ENCODE measurements around the gene ZCCHC2.

ZCCHC2 gene

DNA sequence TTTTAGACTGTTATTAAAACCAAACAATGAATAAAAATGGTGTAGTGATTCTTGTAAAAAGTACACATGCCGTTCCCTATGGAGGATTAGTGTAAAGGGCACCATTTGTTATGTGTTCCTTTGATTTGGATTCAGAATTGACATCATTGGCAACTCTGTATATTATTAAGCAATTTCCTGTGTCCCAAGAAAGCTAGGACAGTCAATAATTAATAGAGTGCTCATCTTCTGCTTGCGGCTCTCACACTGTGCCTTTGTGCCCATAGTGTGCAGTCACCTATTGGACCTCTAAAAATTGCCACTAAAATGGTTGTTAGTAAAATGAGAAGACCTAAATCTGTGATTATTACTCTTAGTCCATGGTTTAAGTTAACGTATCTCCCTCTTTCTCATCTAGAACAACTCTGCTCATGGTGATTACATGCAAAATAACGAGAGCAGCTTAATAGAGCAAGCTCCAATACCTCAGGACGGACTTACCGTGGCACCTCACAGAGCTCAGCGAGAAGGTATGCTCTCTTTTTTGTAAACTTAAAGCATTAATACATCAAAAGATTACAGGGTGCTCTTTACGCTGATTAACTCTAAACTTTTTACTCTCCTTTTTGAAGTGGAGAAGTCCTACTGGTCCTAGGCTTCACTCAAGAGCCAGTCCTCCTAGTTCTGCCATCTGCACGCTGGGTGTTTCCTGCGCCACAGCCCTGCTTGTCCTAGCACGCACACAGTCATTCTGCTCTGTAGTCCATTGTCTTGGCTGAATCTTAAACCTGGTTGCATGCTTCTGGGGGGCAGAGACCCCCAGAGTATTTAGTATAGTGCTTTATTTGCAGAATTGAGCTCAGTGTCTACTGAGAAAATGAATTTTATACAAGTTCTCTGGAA lies 16.7 kb downstream of the ZCCHC2 start:
- no peak for DNase-seq

DNA sequence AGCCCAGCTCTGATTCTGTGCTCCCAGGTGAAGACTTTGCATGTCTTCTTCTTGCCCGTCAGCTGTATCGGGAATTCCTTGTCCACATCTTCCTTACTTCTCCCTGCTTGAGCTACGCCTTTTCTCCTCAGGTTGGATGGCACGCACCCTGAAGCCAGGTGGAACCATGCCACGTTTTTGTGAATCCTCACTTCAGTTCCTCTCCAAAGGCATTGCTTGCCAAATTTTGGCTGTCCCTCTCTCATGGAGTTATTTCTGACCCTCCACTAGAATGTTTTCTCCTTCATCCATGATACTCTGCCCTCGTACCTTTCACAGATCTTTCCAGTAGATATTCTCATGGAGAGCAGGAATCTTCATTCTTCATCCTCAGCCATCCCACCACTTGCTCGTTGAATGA lies 20.2 kb downstream of the ZCCHC2 start:
- no peak for DNase-seq

- DNase-seq: no peak
These were observed 22.3 kb downstream of the ZCCHC2 start for GRCh38 chr18:62545098-62545497.

GRCh38 chr18:62549755-62550154 lies 26.9 kb downstream of the ZCCHC2 start:
- DNase-seq: no peak

- no peak for DNase-seq
These were observed 27.9 kb downstream of the ZCCHC2 start for GRCh38 chr18:62550746-62551145.

DNA sequence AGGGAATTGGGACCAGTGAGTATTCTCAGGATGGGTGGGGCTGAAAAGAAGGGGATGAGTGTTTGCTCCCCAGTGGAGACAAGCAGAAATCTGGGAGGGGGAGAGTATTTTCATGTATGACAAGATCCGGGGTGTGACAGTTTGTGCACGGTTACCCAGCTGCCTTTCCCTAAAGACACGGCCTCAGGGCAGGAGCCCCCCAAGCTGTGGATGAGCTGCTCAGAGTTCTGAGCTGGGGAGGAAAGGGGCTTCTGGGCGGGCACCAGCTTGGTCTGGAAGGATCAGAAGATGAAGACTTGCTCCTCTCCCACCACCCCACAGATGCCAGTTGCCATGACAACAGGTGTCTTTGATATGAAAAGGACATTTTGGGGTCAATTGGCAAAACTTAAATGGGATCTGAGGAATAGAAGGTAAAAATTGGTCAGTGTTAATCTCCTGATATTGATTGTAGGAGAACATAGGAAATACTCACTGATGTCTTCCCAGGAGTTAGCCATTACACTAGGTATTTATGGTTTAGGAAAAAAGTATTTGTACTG lies 29.2 kb downstream of the ZCCHC2 start:
- no peak for DNase-seq

GRCh38 chr18:62554061-62554815 lies 31.4 kb downstream of the ZCCHC2 start:
- DNase-seq: no peak

GRCh38 chr18:62555135-62555534 lies 32.3 kb downstream of the ZCCHC2 start:
- no peak for DNase-seq

GRCh38 chr18:62556397-62556796 lies 33.6 kb downstream of the ZCCHC2 start:
- no peak for DNase-seq

DNA sequence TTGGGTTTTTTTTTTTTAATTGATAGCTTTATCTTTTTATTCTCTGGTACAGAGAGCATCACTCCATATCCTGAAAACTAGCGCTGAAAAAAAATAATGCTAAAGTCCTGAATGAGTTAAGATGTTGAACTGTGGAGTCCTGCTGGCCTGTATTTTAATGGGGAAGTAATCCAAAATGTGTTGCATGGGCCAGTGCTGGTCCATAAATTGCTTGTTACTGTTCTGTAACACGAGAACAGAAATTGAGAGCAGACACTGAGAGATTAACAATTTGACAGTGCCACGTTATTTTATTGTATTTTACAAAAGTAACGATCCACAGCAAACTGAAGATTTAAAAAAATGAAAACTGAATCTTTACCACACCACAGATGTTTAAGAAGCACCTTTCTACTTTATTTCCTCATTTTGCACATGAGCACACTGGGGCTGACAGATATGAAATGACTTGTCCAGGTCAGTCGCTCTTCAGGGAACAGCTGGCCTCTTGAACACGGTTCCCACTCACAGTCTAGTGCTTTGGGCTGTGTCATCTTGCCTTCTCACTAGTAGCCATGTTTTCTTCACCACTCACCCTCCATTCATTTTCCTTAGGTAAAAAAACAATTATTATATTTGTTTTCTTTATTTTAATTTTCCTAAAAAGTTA lies 35.3 kb downstream of the ZCCHC2 start:
- DNase-seq: no peak

DNA sequence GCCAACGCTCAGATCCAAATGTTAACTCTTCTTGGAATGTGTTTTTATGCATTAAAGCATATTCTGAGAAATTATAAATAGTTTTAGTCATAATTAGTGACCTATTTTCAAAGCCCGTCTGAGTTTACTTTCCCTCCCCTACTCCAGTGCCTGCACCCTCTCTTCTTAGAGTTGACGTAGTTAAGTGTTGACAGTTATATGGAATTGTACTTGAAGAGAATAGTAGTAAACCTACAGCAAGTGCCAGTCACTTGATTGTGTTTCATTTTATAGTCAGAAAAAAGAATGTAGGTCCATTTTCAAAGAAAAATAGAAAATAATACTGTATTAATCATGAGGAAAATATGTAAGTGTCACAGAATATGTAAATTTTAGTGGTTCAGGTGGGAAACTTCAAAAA lies 41.2 kb downstream of the ZCCHC2 start:
- DNase-seq: no peak

DNA sequence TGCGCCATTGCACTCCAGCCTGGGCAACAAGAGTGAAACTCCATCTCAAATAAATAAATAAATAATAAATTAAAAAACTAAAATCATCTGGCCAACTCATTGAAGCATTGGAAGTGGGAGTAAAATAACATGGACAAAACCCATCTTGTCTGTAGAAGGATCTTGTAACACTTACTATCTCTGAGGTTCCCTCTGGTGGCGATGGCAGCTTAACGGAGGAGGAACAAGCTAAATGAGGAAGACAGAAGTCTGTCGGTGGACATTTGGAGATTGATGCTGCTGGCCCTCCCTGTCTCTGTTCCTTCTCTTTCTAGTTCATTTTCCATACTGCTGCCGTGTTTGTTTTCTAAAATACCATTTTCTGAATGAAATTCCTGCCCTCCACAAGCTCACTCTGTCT lies 43.4 kb downstream of the ZCCHC2 start:
- DNase-seq: no peak

GRCh38 chr18:62566818-62567217 lies 44.0 kb downstream of the ZCCHC2 start:
- DNase-seq: no peak

- DNase-seq: no peak
These were observed 46.3 kb downstream of the ZCCHC2 start for GRCh38 chr18:62569081-62569655.

- DNase-seq: no peak
These were observed 48.2 kb downstream of the ZCCHC2 start for GRCh38 chr18:62571037-62571436.

DNA sequence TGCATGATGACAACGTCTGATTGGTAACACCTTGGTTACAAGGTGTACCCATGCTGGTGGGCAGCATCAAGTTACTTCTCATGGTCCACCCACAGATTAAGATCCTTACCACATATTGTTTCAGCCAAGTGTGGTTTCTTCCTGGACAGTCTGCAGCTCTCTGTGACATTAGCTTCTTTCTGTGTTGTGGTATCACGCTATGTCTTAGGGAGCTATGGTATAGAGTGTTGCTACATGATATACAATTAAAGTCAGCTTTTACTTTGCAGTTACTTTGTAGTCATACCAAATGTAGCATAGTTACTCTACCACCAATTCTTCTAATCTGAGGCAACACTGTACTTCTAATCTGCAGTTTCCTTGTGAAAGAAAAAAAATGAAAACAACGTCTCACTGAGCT lies 48.8 kb downstream of the ZCCHC2 start:
- no peak for DNase-seq

DNA sequence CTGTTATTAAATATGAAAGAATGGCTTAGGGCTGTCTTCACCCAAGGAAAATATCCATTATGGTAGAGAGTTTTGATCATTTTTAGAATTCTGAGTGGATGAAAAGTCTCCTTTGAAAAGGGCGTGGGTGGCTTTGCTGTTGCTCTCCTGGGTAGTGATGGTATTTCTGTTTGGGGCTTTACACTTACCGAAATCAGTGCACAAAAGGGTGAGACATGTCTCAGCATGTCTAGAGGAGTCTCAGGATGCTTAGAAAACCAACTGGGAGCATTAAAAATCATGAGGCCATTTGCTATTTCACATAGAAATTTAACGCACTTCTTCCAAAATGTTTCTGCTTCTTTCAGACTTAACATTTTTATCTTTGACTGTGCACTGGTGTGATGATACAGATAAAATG lies 49.6 kb downstream of the ZCCHC2 start:
- DNase-seq: no peak

GRCh38 chr18:62574776-62575175 lies 52.0 kb downstream of the ZCCHC2 start:
- no peak for DNase-seq

- no peak for DNase-seq
These were observed 53.4 kb downstream of the ZCCHC2 start for GRCh38 chr18:62576271-62576670.

GRCh38 chr18:62576845-62577512 lies 54.2 kb downstream of the ZCCHC2 start:
- DNase-seq: no peak

DNA sequence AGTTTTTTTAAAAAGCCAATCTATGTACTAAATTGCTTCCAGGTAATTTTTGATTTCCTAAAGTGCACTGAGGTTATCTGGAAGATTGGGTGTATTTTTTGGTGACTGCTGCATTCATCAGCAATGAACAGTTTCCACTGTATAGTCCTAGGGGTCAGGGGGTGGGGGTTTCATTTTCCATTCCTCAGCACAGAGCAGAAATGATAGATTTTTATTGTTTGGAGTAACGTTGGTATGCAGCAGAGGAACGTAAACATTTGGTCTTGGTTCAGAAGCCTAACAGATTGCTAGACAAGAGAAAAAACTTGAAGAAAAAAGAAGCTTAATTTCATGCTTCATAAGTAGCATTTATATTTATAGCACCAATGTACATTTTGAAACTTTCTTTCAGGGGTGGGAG lies 54.9 kb downstream of the ZCCHC2 start:
- DNase-seq: no peak

GRCh38 chr18:62578980-62579511 lies 56.2 kb downstream of the ZCCHC2 start:
- DNase-seq: no peak

All from activated CD4-positive, alpha-beta T cell treated with anti-CD3 and anti-CD28 coated beads, Interleukin-2, amount 50 U/mL, for 16 hours (primary cell).